H9 (cell line): Measurements from ENCODE around the gene SERPINB10. TPM values are rescaled to one million over a fixed set of nuclear protein-coding genes. Genes with fewer than 3 reads are reported as not detected.

Source experiments
- DNase-seq: peaks from one replicate; pipeline ENCODE4 v3.0.0-alpha.2; 2017
- H2AFZ ChIP-seq: one replicate; pipeline ENCODE4 v1.6.1; 2013; ENCODE audit warnings: mild to moderate bottlenecking, low read length, control low read depth, moderate library complexity
- H2AK5ac ChIP-seq: 2 replicates; pipeline ENCODE4 v1.6.1; 2013; ENCODE audit warnings: low read length, control low read depth, mixed read lengths; ENCODE audit not compliant: insufficient read length
- H2BK120ac ChIP-seq: one replicate; pipeline ENCODE4 v1.6.1; 2013; ENCODE audit warnings: low read depth, mild to moderate bottlenecking, low read length, control low read depth, inconsistent platforms; ENCODE audit not compliant: poor library complexity, severe bottlenecking
- H2BK12ac ChIP-seq: 2 replicates; pipeline ENCODE4 v1.6.1; 2013; ENCODE audit warnings: low read length, control low read depth, mixed read lengths, low read depth; ENCODE audit not compliant: insufficient read length
- H2BK15ac ChIP-seq: 2 replicates; pipeline ENCODE4 v1.6.1; 2013; ENCODE audit warnings: low read depth, low read length, control low read depth
- H2BK20ac ChIP-seq: one replicate; pipeline ENCODE4 v1.6.1; 2013; ENCODE audit warnings: low read depth, mild to moderate bottlenecking, low read length, control low read depth, inconsistent platforms; ENCODE audit not compliant: poor library complexity, severe bottlenecking
- H2BK5ac ChIP-seq: 2 replicates; pipeline ENCODE4 v1.6.1; 2013; ENCODE audit warnings: low read length, control low read depth, mixed read lengths; ENCODE audit not compliant: insufficient read length
- H3K14ac ChIP-seq: 2 replicates; pipeline ENCODE4 v1.6.1; 2013; ENCODE audit warnings: low read length, control low read depth; ENCODE audit not compliant: insufficient read depth
- H3K18ac ChIP-seq: 2 replicates; pipeline ENCODE4 v1.6.1; 2013; ENCODE audit warnings: low read depth, mild to moderate bottlenecking, mixed read lengths, low read length, control low read depth; ENCODE audit not compliant: insufficient read length
- H3K23ac ChIP-seq: 2 replicates; pipeline ENCODE4 v1.6.1; 2013; ENCODE audit warnings: low read length, control low read depth, mixed read lengths, low read depth; ENCODE audit not compliant: insufficient read length
- H3K23me2 ChIP-seq: 2 replicates; pipeline ENCODE4 v1.6.1; 2013; ENCODE audit warnings: low read depth, mild to moderate bottlenecking, mixed read lengths, low read length, control low read depth; ENCODE audit not compliant: insufficient read length, poor library complexity, severe bottlenecking
- H3K27ac ChIP-seq: 2 replicates; pipeline ENCODE4 v1.5.1; 2013; ENCODE audit warnings: low read length, control low read depth, mixed read lengths, low read depth; ENCODE audit not compliant: insufficient read length
- H3K27me3 ChIP-seq: 2 replicates; pipeline ENCODE4 v1.6.1; 2013; ENCODE audit warnings: low read length, control low read depth, inconsistent platforms; ENCODE audit not compliant: insufficient read depth
- H3K4ac ChIP-seq: 2 replicates; pipeline ENCODE4 v1.6.1; 2013; ENCODE audit warnings: low read depth, mild to moderate bottlenecking, control low read depth, inconsistent platforms, low read length, moderate library complexity
- H3K4me1 ChIP-seq: 2 replicates; pipeline ENCODE4 v1.6.1; 2013; ENCODE audit warnings: low read length, control low read depth, inconsistent platforms; ENCODE audit not compliant: insufficient read depth
- H3K4me2 ChIP-seq: 2 replicates; pipeline ENCODE4 v1.6.1; 2013; ENCODE audit warnings: low read length, control low read depth, mixed read lengths; ENCODE audit not compliant: insufficient read length, insufficient read depth
- H3K56ac ChIP-seq: 2 replicates; pipeline ENCODE4 v1.6.1; 2013; ENCODE audit warnings: low read depth, mild to moderate bottlenecking, mixed read lengths, low read length, control low read depth; ENCODE audit not compliant: insufficient read length
- H3K79me1 ChIP-seq: 2 replicates; pipeline ENCODE4 v1.6.1; 2013; ENCODE audit warnings: low read depth, mild to moderate bottlenecking, moderate library complexity, low read length, control low read depth, inconsistent platforms; ENCODE audit not compliant: insufficient read depth, poor library complexity, severe bottlenecking
- H3K79me2 ChIP-seq: 2 replicates; pipeline ENCODE4 v1.6.1; 2013; ENCODE audit warnings: low read length, control low read depth, inconsistent platforms; ENCODE audit not compliant: insufficient read depth
- H3K9ac ChIP-seq: 2 replicates; pipeline ENCODE4 v1.6.1; 2013; ENCODE audit warnings: low read length, control low read depth, mixed read lengths; ENCODE audit not compliant: insufficient read length; ENCODE audit errors: extremely low read depth
- H3K9me3 ChIP-seq: one replicate; pipeline ENCODE4 v1.6.1; 2013; ENCODE audit warnings: low read depth, low read length, inconsistent platforms; ENCODE audit not compliant: control insufficient read depth
- H3T11ph ChIP-seq: one replicate; pipeline ENCODE4 v1.6.1; 2013; ENCODE audit warnings: mild to moderate bottlenecking, low read length, control low read depth, inconsistent platforms
- H4K20me1 ChIP-seq: one replicate; pipeline ENCODE4 v1.6.1; 2013; ENCODE audit not compliant: control insufficient read depth, insufficient read length, insufficient read depth
- H4K5ac ChIP-seq: 2 replicates; pipeline ENCODE4 v1.6.1; 2013; ENCODE audit warnings: low read depth, mild to moderate bottlenecking, mixed read lengths, low read length, control low read depth; ENCODE audit not compliant: insufficient read length
- H4K8ac ChIP-seq: replicated peaks from 2 replicates; pipeline ENCODE4 v1.6.1; 2013; ENCODE audit warnings: low read length, control low read depth, mixed read lengths, low read depth; ENCODE audit not compliant: insufficient read length
- H4K91ac ChIP-seq: 2 replicates; pipeline ENCODE4 v1.6.1; 2013; ENCODE audit warnings: low read depth, mild to moderate bottlenecking, moderate library complexity, mixed read lengths, low read length, control low read depth; ENCODE audit not compliant: insufficient read length
- H3K27ac Mint-ChIP-seq, 3 experiments: 2 replicates in 2 of 3; 3 replicates in 1 of 3; pipeline ENCODE4 v1.8.0; 2020 to 2021; ENCODE audit warnings: mixed read lengths in 3 of 3, mild to moderate bottlenecking in 1 of 3, moderate library complexity in 1 of 3
- H3K27me3 Mint-ChIP-seq: 2 replicates; pipeline ENCODE4 v1.8.0; 2021; ENCODE audit warnings: low read depth, mild to moderate bottlenecking, moderate library complexity, mixed read lengths
- H3K36me3 Mint-ChIP-seq, 3 experiments: 2 replicates in 2 of 3; 3 replicates in 1 of 3; pipeline ENCODE4 v1.8.0; 2020 to 2021; ENCODE audit warnings: low read depth in 3 of 3, mixed read lengths in 3 of 3; ENCODE audit not compliant: insufficient read depth in 1 of 3
- H3K4me1 Mint-ChIP-seq, 2 experiments: 2 replicates each; pipeline ENCODE4 v1.8.0; 2020; ENCODE audit warnings: mixed read lengths in 2 of 2
- H3K4me3 Mint-ChIP-seq, 2 experiments: 2 replicates in 1 of 2; 3 replicates in 1 of 2; pipeline ENCODE4 v1.8.0; 2020 to 2021; ENCODE audit warnings: mild to moderate bottlenecking in 2 of 2, mixed read lengths in 2 of 2, moderate library complexity in 1 of 2
- H3K9me3 Mint-ChIP-seq, 2 experiments: 2 replicates in 1 of 2; 3 replicates in 1 of 2; pipeline ENCODE4 v1.8.0; 2020; ENCODE audit warnings: mild to moderate bottlenecking in 2 of 2, mixed read lengths in 2 of 2, moderate library complexity in 1 of 2
- WGBS: extraction: QIAGEN DNeasy Blood & Tissue Kit; methylation state at CpG from one replicate; pipeline ENCODE4 v1.1.7; 2013; ENCODE audit warnings: missing lambda C conversion rate, low lambda C conversion rate, mixed read lengths; ENCODE audit not compliant: insufficient read length; ENCODE audit errors: extremely low coverage; 5-methylcytosine and 5-hydroxymethylcytosine counted together
- total RNA-seq: library from RNA; stranded (reverse); gene quantifications from 2 replicates; pipeline ENCODE4 v1.2.1, GENCODE V29; 2021
- TF ChIP-seq, protein P1 (sequence below): fragments of 200-600 bp; sonication (generic); conservative IDR thresholded peaks from 3 replicates; pipeline ENCODE4 v1.8.0; 2021; ENCODE audit warnings: antibody characterized with exemption, mild to moderate bottlenecking

The SERPINB10 gene
- total RNA-seq, 1 experiment from 2014 or later: not detected

- Histone ChIP-seq H4K91ac (no peak overlapping the region), H2BK12ac (no peak overlapping the region), H3K9me3 (no peaks in the 10 kb centered on the region), H3K27me3 (no peaks in the 10 kb centered on the region), H3K9ac (no peak overlapping the region), H3K18ac (no peak overlapping the region), H3K23me2 (no peaks in the 10 kb centered on the region), H3K79me1 (no peaks in the 10 kb centered on the region), H3K79me2 (no peaks in the 10 kb centered on the region), H2BK15ac (no peak overlapping the region), H3K27ac (no peak overlapping the region), H4K20me1 (no peaks in the 10 kb centered on the region), H3T11ph (no peak overlapping the region), H3K4me2 (no peak overlapping the region), H2BK20ac (no peak overlapping the region), H2BK5ac (no peak overlapping the region), H3K14ac (no peak overlapping the region), H3K4ac (no peak overlapping the region), H2AFZ (no peak overlapping the region), H4K8ac (no peak overlapping the region), H2BK120ac (no peak overlapping the region), H2AK5ac (no peak overlapping the region), H3K23ac (no peak overlapping the region), H4K5ac (no peak overlapping the region), H3K4me1 (no peaks in the 10 kb centered on the region), H3K56ac (no peak overlapping the region)
- H3K27me3 Mint-ChIP-seq: peaks cover 1% of the 10 kb centered on the region; the same call in 1 of the 2 replicates
- peaks cover 7 to 11% of the 10 kb centered on the region in 2 experiments for H3K4me1 Mint-ChIP-seq
- no peak overlapping the region for H3K27ac Mint-ChIP-seq
- H3K36me3 Mint-ChIP-seq: peaks cover 0 to 8% (median 0%) of the 10 kb centered on the region in 3 experiments; a peak in 4 of 7 replicates
- DNase-seq: no peak
- TF ChIP-seq, protein P1, sequence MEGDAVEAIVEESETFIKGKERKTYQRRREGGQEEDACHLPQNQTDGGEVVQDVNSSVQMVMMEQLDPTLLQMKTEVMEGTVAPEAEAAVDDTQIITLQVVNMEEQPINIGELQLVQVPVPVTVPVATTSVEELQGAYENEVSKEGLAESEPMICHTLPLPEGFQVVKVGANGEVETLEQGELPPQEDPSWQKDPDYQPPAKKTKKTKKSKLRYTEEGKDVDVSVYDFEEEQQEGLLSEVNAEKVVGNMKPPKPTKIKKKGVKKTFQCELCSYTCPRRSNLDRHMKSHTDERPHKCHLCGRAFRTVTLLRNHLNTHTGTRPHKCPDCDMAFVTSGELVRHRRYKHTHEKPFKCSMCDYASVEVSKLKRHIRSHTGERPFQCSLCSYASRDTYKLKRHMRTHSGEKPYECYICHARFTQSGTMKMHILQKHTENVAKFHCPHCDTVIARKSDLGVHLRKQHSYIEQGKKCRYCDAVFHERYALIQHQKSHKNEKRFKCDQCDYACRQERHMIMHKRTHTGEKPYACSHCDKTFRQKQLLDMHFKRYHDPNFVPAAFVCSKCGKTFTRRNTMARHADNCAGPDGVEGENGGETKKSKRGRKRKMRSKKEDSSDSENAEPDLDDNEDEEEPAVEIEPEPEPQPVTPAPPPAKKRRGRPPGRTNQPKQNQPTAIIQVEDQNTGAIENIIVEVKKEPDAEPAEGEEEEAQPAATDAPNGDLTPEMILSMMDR: no peak
- no CpG with 5 or more reads among the region's 2 CpGs for WGBS
- peaks cover 0 to 11% of the 10 kb centered on the region in 2 experiments; a peak in 4 of 5 replicates for H3K9me3 Mint-ChIP-seq
- no peak overlapping the region for H3K4me3 Mint-ChIP-seq
Measured at GRCh38 chr18:63905361-63905760, 2.4 kb upstream of the SERPINB10 start.
